HEK293T (cell line): ENCODE data around the gene ARHGAP6.

ENCODE experiments used
- ARNT ChIP-seq: fragments of 450-650 bp; IDR thresholded peaks from 2 replicates; pipeline ENCODE4 v1.6.1; 2017; ENCODE audit warnings: mild to moderate bottlenecking
- BHLHE40 ChIP-seq: fragments of 450-650 bp; IDR thresholded peaks from 2 replicates; pipeline ENCODE4 v1.6.1; 2016; ENCODE audit warnings: mild to moderate bottlenecking, moderate library complexity, borderline replicate concordance
- ELF4 ChIP-seq: fragments of 450-650 bp; IDR thresholded peaks from 2 replicates; pipeline ENCODE4 v1.6.1; 2017; ENCODE audit warnings: antibody characterized with exemption
- FOXK2 ChIP-seq: fragments of 450-650 bp; IDR thresholded peaks from 2 replicates; pipeline ENCODE4 v1.6.1; 2016; ENCODE audit warnings: mild to moderate bottlenecking
- FOXM1 ChIP-seq: fragments of 450-650 bp; IDR thresholded peaks from 2 replicates; pipeline ENCODE4 v1.6.1; 2017; ENCODE audit warnings: mild to moderate bottlenecking, borderline replicate concordance
- HDGF ChIP-seq: fragments of 450-650 bp; IDR thresholded peaks from 2 replicates; pipeline ENCODE4 v1.6.1; 2017; ENCODE audit warnings: antibody characterized with exemption, borderline replicate concordance
- L3MBTL2 ChIP-seq: fragments of 450-650 bp; conservative IDR thresholded peaks from 2 replicates; pipeline ENCODE4 v1.6.1; 2016; ENCODE audit warnings: mild to moderate bottlenecking
- LEF1 ChIP-seq: fragments of 450-650 bp; IDR thresholded peaks from 2 replicates; pipeline ENCODE4 v1.6.1; 2017; ENCODE audit warnings: mild to moderate bottlenecking, borderline replicate concordance
- NFRKB ChIP-seq: fragments of 450-650 bp; IDR thresholded peaks from 2 replicates; pipeline ENCODE4 v1.6.1; 2016; ENCODE audit warnings: mild to moderate bottlenecking, moderate library complexity
- SP1 ChIP-seq: fragments of 450-650 bp; IDR thresholded peaks from 2 replicates; pipeline ENCODE4 v1.6.1; 2017
- SUZ12 ChIP-seq: fragments of 450-650 bp; IDR thresholded peaks from 2 replicates; pipeline ENCODE4 v1.6.1; 2016; ENCODE audit warnings: mild to moderate bottlenecking
- TARDBP ChIP-seq: fragments of 450-650 bp; IDR thresholded peaks from 2 replicates; pipeline ENCODE4 v1.6.1; 2016
- ZNF384 ChIP-seq: fragments of 450-650 bp; IDR thresholded peaks from 2 replicates; pipeline ENCODE4 v1.6.1; 2016
- TF ChIP-seq, protein P1 (sequence below): fragments of 450-650 bp; IDR thresholded peaks from 2 replicates; pipeline ENCODE4 v1.6.1; 2016

DNA sequence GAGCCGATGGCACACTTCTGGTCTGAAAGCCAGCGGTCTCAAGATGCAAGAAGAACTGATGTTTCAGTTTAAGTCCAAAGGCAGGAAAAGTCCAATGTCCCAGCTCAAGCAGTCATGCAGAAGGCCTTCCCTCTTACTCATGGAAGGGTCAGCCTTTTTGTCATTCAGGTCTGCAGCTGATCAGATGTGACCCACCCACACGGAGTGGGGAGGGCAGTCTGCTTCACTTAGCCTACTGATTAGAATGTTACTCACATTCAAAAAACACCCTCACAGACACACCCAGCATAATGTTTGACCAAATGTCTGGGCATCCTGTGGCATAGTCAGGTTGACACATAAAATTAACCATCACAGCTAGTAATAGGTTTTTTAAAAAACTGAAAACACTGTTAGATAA is 548.0 kb downstream of the ARHGAP6 start:
- TF ChIP-seq, protein P1, sequence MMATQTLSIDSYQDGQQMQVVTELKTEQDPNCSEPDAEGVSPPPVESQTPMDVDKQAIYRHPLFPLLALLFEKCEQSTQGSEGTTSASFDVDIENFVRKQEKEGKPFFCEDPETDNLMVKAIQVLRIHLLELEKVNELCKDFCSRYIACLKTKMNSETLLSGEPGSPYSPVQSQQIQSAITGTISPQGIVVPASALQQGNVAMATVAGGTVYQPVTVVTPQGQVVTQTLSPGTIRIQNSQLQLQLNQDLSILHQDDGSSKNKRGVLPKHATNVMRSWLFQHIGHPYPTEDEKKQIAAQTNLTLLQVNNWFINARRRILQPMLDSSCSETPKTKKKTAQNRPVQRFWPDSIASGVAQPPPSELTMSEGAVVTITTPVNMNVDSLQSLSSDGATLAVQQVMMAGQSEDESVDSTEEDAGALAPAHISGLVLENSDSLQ, result no peak
- TF ChIP-seq ELF4 (no peak), TARDBP (no peak), SUZ12 (no peak), ZNF384 (no peak), ARNT (no peak), SP1 (no peak), FOXM1 (no peak), NFRKB (no peak), BHLHE40 (no peak), HDGF (no peak), LEF1 (no peak), L3MBTL2 (no peak), FOXK2 (no peak)
